Stimulated activated naive CD8-positive, alpha-beta T cell treated with anti-CD3 and anti-CD28 coated beads, Interleukin-15, Interleukin-2, amounts not matched to agents 100 ng/mL and 50 ng/mL, for 24 hours (primary cell): ENCODE data around the gene NR5A1.

ENCODE experiments used
- H3K27ac Mint-ChIP-seq: one replicate; pipeline ENCODE4 v1.8.0; 2021; ENCODE audit warnings: mild to moderate bottlenecking, mixed read lengths
- H3K27me3 Mint-ChIP-seq: one replicate; pipeline ENCODE4 v1.8.0; 2021; ENCODE audit warnings: mixed read lengths
- H3K36me3 Mint-ChIP-seq: one replicate; pipeline ENCODE4 v1.8.0; 2021; ENCODE audit warnings: low read depth, mixed read lengths
- H3K4me1 Mint-ChIP-seq: one replicate; pipeline ENCODE4 v1.8.0; 2021; ENCODE audit warnings: low read depth, mixed read lengths
- H3K4me3 Mint-ChIP-seq: one replicate; pipeline ENCODE4 v1.8.0; 2021; ENCODE audit warnings: mild to moderate bottlenecking, mixed read lengths
- H3K9me3 Mint-ChIP-seq: one replicate; pipeline ENCODE4 v1.8.0; 2021; ENCODE audit warnings: mixed read lengths

Gene NR5A1

GRCh38 chr9:124473310-124473709, 33.9 kb downstream of the NR5A1 start:
- Mint-ChIP-seq H3K27ac (no peak overlapping the region), H3K27me3 (peaks cover 7% of the 10 kb centered on the region), H3K4me1 (no peaks in the 10 kb centered on the region), H3K36me3 (no peaks in the 10 kb centered on the region), H3K4me3 (no peak overlapping the region), H3K9me3 (no peaks in the 10 kb centered on the region)

GRCh38 chr9:124472770-124473169, 34.4 kb downstream of the NR5A1 start:
- Mint-ChIP-seq H3K27ac (no peak overlapping the region), H3K4me3 (no peak overlapping the region), H3K27me3 (peaks cover 4% of the 10 kb centered on the region), H3K4me1 (no peaks in the 10 kb centered on the region), H3K9me3 (no peaks in the 10 kb centered on the region), H3K36me3 (no peaks in the 10 kb centered on the region)

- H3K4me3 Mint-ChIP-seq: no peak overlapping the region
- no peak overlapping the region for H3K27ac Mint-ChIP-seq
- H3K9me3 Mint-ChIP-seq: no peaks in the 10 kb centered on the region
- H3K27me3 Mint-ChIP-seq: peaks cover 4% of the 10 kb centered on the region
- H3K4me1 Mint-ChIP-seq: no peaks in the 10 kb centered on the region
- H3K36me3 Mint-ChIP-seq: no peaks in the 10 kb centered on the region
These were observed 35.4 kb downstream of the NR5A1 start for GRCh38 chr9:124471761-124472160.

- no peak overlapping the region for H3K4me3 Mint-ChIP-seq
- H3K27me3 Mint-ChIP-seq: peaks cover 4% of the 10 kb centered on the region
- H3K27ac Mint-ChIP-seq: no peak overlapping the region
- H3K36me3 Mint-ChIP-seq: no peaks in the 10 kb centered on the region
- H3K4me1 Mint-ChIP-seq: no peaks in the 10 kb centered on the region
- H3K9me3 Mint-ChIP-seq: no peaks in the 10 kb centered on the region
These were observed 36.5 kb downstream of the NR5A1 start for GRCh38 chr9:124470726-124471125.

- Mint-ChIP-seq H3K27me3 (peaks cover 4% of the 10 kb centered on the region), H3K4me3 (no peak overlapping the region), H3K9me3 (no peaks in the 10 kb centered on the region), H3K4me1 (no peaks in the 10 kb centered on the region), H3K27ac (no peak overlapping the region), H3K36me3 (no peaks in the 10 kb centered on the region)
These were observed 36.9 kb downstream of the NR5A1 start for GRCh38 chr9:124470306-124470705.

GRCh38 chr9:124469011-124469832, 38.0 kb downstream of the NR5A1 start:
- no peaks in the 10 kb centered on the region for H3K36me3 Mint-ChIP-seq
- no peak overlapping the region for H3K4me3 Mint-ChIP-seq
- H3K4me1 Mint-ChIP-seq: no peaks in the 10 kb centered on the region
- no peak overlapping the region for H3K27ac Mint-ChIP-seq
- H3K27me3 Mint-ChIP-seq: peaks cover 12% of the 10 kb centered on the region
- no peaks in the 10 kb centered on the region for H3K9me3 Mint-ChIP-seq

- Mint-ChIP-seq H3K4me1 (no peaks in the 10 kb centered on the region), H3K4me3 (no peak overlapping the region), H3K36me3 (no peaks in the 10 kb centered on the region), H3K27ac (no peak overlapping the region), H3K27me3 (peaks cover 13% of the 10 kb centered on the region), H3K9me3 (no peaks in the 10 kb centered on the region)
These were observed 39.0 kb downstream of the NR5A1 start for GRCh38 chr9:124468061-124468740.

GRCh38 chr9:124467410-124468060, 39.7 kb downstream of the NR5A1 start:
- Mint-ChIP-seq H3K27me3 (peaks cover 13% of the 10 kb centered on the region), H3K4me3 (no peak overlapping the region), H3K9me3 (no peaks in the 10 kb centered on the region), H3K4me1 (no peaks in the 10 kb centered on the region), H3K27ac (no peak overlapping the region), H3K36me3 (no peaks in the 10 kb centered on the region)

- Mint-ChIP-seq H3K4me3 (no peak overlapping the region), H3K4me1 (no peaks in the 10 kb centered on the region), H3K9me3 (peaks cover under 1% of the 10 kb centered on the region), H3K27ac (no peak overlapping the region), H3K36me3 (no peaks in the 10 kb centered on the region), H3K27me3 (peaks cover 9% of the 10 kb centered on the region)
These were observed 41.5 kb downstream of the NR5A1 start for GRCh38 chr9:124465736-124466135.

GRCh38 chr9:124462739-124463138, 44.5 kb downstream of the NR5A1 start:
- H3K4me1 Mint-ChIP-seq: no peaks in the 10 kb centered on the region
- H3K27ac Mint-ChIP-seq: no peak overlapping the region
- H3K4me3 Mint-ChIP-seq: no peak overlapping the region
- no peaks in the 10 kb centered on the region for H3K36me3 Mint-ChIP-seq
- peaks cover 4% of the 10 kb centered on the region for H3K9me3 Mint-ChIP-seq
- peaks cover 9% of the 10 kb centered on the region for H3K27me3 Mint-ChIP-seq

GRCh38 chr9:124458441-124458840, 48.8 kb downstream of the NR5A1 start:
- Mint-ChIP-seq H3K36me3 (no peaks in the 10 kb centered on the region), H3K9me3 (peaks cover 4% of the 10 kb centered on the region), H3K4me3 (no peak overlapping the region), H3K4me1 (no peaks in the 10 kb centered on the region), H3K27me3 (no peaks in the 10 kb centered on the region), H3K27ac (no peak overlapping the region)

GRCh38 chr9:124457887-124458431, 49.2 kb downstream of the NR5A1 start:
- H3K4me3 Mint-ChIP-seq: no peak overlapping the region
- no peak overlapping the region for H3K27ac Mint-ChIP-seq
- H3K4me1 Mint-ChIP-seq: no peaks in the 10 kb centered on the region
- H3K9me3 Mint-ChIP-seq: peaks cover 4% of the 10 kb centered on the region
- no peaks in the 10 kb centered on the region for H3K36me3 Mint-ChIP-seq
- no peaks in the 10 kb centered on the region for H3K27me3 Mint-ChIP-seq

GRCh38 chr9:124457079-124457886, 49.9 kb downstream of the NR5A1 start:
- H3K9me3 Mint-ChIP-seq: peaks cover 4% of the 10 kb centered on the region
- H3K27ac Mint-ChIP-seq: no peak overlapping the region
- no peaks in the 10 kb centered on the region for H3K36me3 Mint-ChIP-seq
- no peak overlapping the region for H3K4me3 Mint-ChIP-seq
- H3K4me1 Mint-ChIP-seq: no peaks in the 10 kb centered on the region
- peaks cover 5% of the 10 kb centered on the region for H3K27me3 Mint-ChIP-seq

GRCh38 chr9:124456341-124457078, 50.7 kb downstream of the NR5A1 start:
- Mint-ChIP-seq H3K4me1 (no peaks in the 10 kb centered on the region), H3K27me3 (peaks cover 11% of the 10 kb centered on the region), H3K4me3 (no peak overlapping the region), H3K36me3 (no peaks in the 10 kb centered on the region), H3K27ac (no peak overlapping the region), H3K9me3 (peaks cover 4% of the 10 kb centered on the region)
